IPS-15b (cell line): Measurements from ENCODE around the gene CRYBG3.

Source experiments
- H3K27me3 ChIP-seq: one replicate; pipeline ENCODE4 v1.6.1; 2013; ENCODE audit warnings: low read length; ENCODE audit not compliant: control insufficient read depth, insufficient read depth
- H3K36me3 ChIP-seq: one replicate; pipeline ENCODE4 v1.6.1; 2013; ENCODE audit warnings: low read length; ENCODE audit not compliant: control insufficient read depth, insufficient read depth
- H3K4me1 ChIP-seq: one replicate; pipeline ENCODE4 v1.6.1; 2013; ENCODE audit warnings: mild to moderate bottlenecking, low read length; ENCODE audit not compliant: control insufficient read depth, insufficient read depth
- H3K4me3 ChIP-seq: one replicate; pipeline ENCODE4 v1.5.1; 2013; ENCODE audit warnings: low read depth, low read length
- H3K9ac ChIP-seq: one replicate; pipeline ENCODE4 v1.6.1; 2013; ENCODE audit warnings: low read depth, mild to moderate bottlenecking, low read length
- H3K9me3 ChIP-seq: one replicate; pipeline ENCODE4 v1.6.1; 2013; ENCODE audit warnings: mild to moderate bottlenecking, low read length; ENCODE audit not compliant: control insufficient read depth, insufficient read depth

Gene CRYBG3

GRCh38 chr3:97949743-97950142 lies 127.9 kb downstream of the CRYBG3 start:
- Histone ChIP-seq H3K4me1 (no peaks in the 10 kb centered on the region), H3K9ac (no peak overlapping the region), H3K4me3 (no peak overlapping the region), H3K9me3 (no peaks in the 10 kb centered on the region), H3K27me3 (no peaks in the 10 kb centered on the region), H3K36me3 (no peaks in the 10 kb centered on the region)

GRCh38 chr3:97950360-97950759 lies 128.5 kb downstream of the CRYBG3 start:
- Histone ChIP-seq H3K36me3 (no peaks in the 10 kb centered on the region), H3K4me3 (no peak overlapping the region), H3K27me3 (no peaks in the 10 kb centered on the region), H3K9me3 (no peaks in the 10 kb centered on the region), H3K4me1 (no peaks in the 10 kb centered on the region), H3K9ac (no peak overlapping the region)

GRCh38 chr3:97952280-97952679 lies 130.5 kb downstream of the CRYBG3 start:
- H3K4me3 ChIP-seq = no peak overlapping the region
- H3K27me3 ChIP-seq = no peaks in the 10 kb centered on the region
- no peaks in the 10 kb centered on the region for H3K9me3 ChIP-seq
- H3K4me1 ChIP-seq = no peaks in the 10 kb centered on the region
- no peak overlapping the region for H3K9ac ChIP-seq
- no peaks in the 10 kb centered on the region for H3K36me3 ChIP-seq

GRCh38 chr3:97952872-97953271 lies 131.1 kb downstream of the CRYBG3 start:
- no peaks in the 10 kb centered on the region for H3K4me1 ChIP-seq
- no peaks in the 10 kb centered on the region for H3K9me3 ChIP-seq
- H3K4me3 ChIP-seq = no peak overlapping the region
- H3K9ac ChIP-seq = no peak overlapping the region
- H3K36me3 ChIP-seq = no peaks in the 10 kb centered on the region
- no peaks in the 10 kb centered on the region for H3K27me3 ChIP-seq

GRCh38 chr3:97954228-97954827 lies 132.5 kb downstream of the CRYBG3 start:
- no peaks in the 10 kb centered on the region for H3K4me1 ChIP-seq
- no peak overlapping the region for H3K9ac ChIP-seq
- no peaks in the 10 kb centered on the region for H3K36me3 ChIP-seq
- no peaks in the 10 kb centered on the region for H3K27me3 ChIP-seq
- H3K9me3 ChIP-seq = no peaks in the 10 kb centered on the region
- no peak overlapping the region for H3K4me3 ChIP-seq

GRCh38 chr3:97956051-97956450 lies 134.2 kb downstream of the CRYBG3 start:
- Histone ChIP-seq H3K36me3 (no peaks in the 10 kb centered on the region), H3K27me3 (no peaks in the 10 kb centered on the region), H3K9ac (no peak overlapping the region), H3K4me3 (no peak overlapping the region), H3K9me3 (no peaks in the 10 kb centered on the region), H3K4me1 (no peaks in the 10 kb centered on the region)

GRCh38 chr3:97957617-97958311 lies 136.0 kb downstream of the CRYBG3 start:
- no peak overlapping the region for H3K4me3 ChIP-seq
- H3K36me3 ChIP-seq = no peaks in the 10 kb centered on the region
- H3K9me3 ChIP-seq = no peaks in the 10 kb centered on the region

GRCh38 chr3:97958396-97958795 lies 136.6 kb downstream of the CRYBG3 start:
- no peaks in the 10 kb centered on the region for H3K36me3 ChIP-seq
- no peak overlapping the region for H3K4me3 ChIP-seq
- H3K27me3 ChIP-seq = no peaks in the 10 kb centered on the region
- H3K9ac ChIP-seq = no peak overlapping the region
- no peaks in the 10 kb centered on the region for H3K4me1 ChIP-seq
- H3K9me3 ChIP-seq = no peaks in the 10 kb centered on the region

More at GRCh38 chr3:97957617-97958311, 136.0 kb downstream of the CRYBG3 start:
- H3K9ac ChIP-seq = no peak overlapping the region
- H3K27me3 ChIP-seq = no peaks in the 10 kb centered on the region
- no peaks in the 10 kb centered on the region for H3K4me1 ChIP-seq

GRCh38 chr3:97958796-97959195 lies 137.0 kb downstream of the CRYBG3 start:
- Histone ChIP-seq H3K4me3 (no peak overlapping the region), H3K27me3 (no peaks in the 10 kb centered on the region), H3K36me3 (no peaks in the 10 kb centered on the region), H3K9ac (no peak overlapping the region), H3K4me1 (no peaks in the 10 kb centered on the region), H3K9me3 (no peaks in the 10 kb centered on the region)

GRCh38 chr3:97959872-97960271 lies 138.1 kb downstream of the CRYBG3 start:
- Histone ChIP-seq H3K9ac (no peak overlapping the region), H3K27me3 (no peaks in the 10 kb centered on the region), H3K9me3 (no peaks in the 10 kb centered on the region), H3K36me3 (no peaks in the 10 kb centered on the region), H3K4me1 (no peaks in the 10 kb centered on the region), H3K4me3 (no peak overlapping the region)

GRCh38 chr3:97960551-97960950 lies 138.7 kb downstream of the CRYBG3 start:
- Histone ChIP-seq H3K9ac (no peak overlapping the region), H3K36me3 (no peaks in the 10 kb centered on the region)

GRCh38 chr3:97960993-97961766 lies 139.4 kb downstream of the CRYBG3 start:
- Histone ChIP-seq H3K4me3 (no peak overlapping the region), H3K4me1 (no peaks in the 10 kb centered on the region), H3K9ac (no peak overlapping the region), H3K27me3 (no peaks in the 10 kb centered on the region), H3K36me3 (no peaks in the 10 kb centered on the region), H3K9me3 (no peaks in the 10 kb centered on the region)

More at GRCh38 chr3:97960551-97960950, 138.7 kb downstream of the CRYBG3 start:
- H3K27me3 ChIP-seq = no peaks in the 10 kb centered on the region
- H3K4me1 ChIP-seq = no peaks in the 10 kb centered on the region
- no peak overlapping the region for H3K4me3 ChIP-seq
- no peaks in the 10 kb centered on the region for H3K9me3 ChIP-seq
